Bronchial epithelial cell (primary cell): Measurements from ENCODE around the gene SLC13A5. TPM values are rescaled to one million over a fixed set of nuclear protein-coding genes. Genes with fewer than 3 reads are reported as not detected.

ENCODE experiments used
- DNase-seq: peaks from one replicate; pipeline ENCODE4 v3.0.0-alpha.2; 2010; ENCODE audit warnings: low read depth
- FAIRE-seq: peaks from 2 replicates; lab custom pipeline; 2011; peaks lifted over from hg19 to GRCh38; lab: Jason Lieb, UNC
- H3K27me3 ChIP-seq: 2 replicates; pipeline ENCODE4 v1.5.1; 2011; ENCODE audit warnings: low read length; ENCODE audit not compliant: control insufficient read depth, insufficient read depth
- H3K36me3 ChIP-seq: 2 replicates; pipeline ENCODE4 v1.5.1; 2011; ENCODE audit warnings: low read length; ENCODE audit not compliant: control insufficient read depth, insufficient read depth
- H3K4me3 ChIP-seq: 2 replicates; pipeline ENCODE4 v1.5.1; 2011; ENCODE audit warnings: mild to moderate bottlenecking, low read depth, low read length, control low read depth
- CTCF ChIP-seq: IDR thresholded peaks from 2 replicates; pipeline ENCODE4 v1.5.1; 2011; ENCODE audit warnings: mild to moderate bottlenecking, moderate library complexity, low read length, control low read depth, inconsistent platforms; ENCODE audit not compliant: insufficient read depth, severe bottlenecking
- total RNA-seq: library from RNA; depleted of rRNA; stranded (reverse); fragments of >200 nt; gene quantifications from 2 replicates; pipeline ENCODE4 v1.2.1, GENCODE V29; 2014

SLC13A5 gene
- total RNA-seq, 1 donor from 2014 or later: 0.53 TPM

- H3K27me3 ChIP-seq: no peaks in the 10 kb centered on the region
- DNase-seq: no peak
- peaks cover 8% of the 10 kb centered on the region for H3K36me3 ChIP-seq
- no peak overlapping the region for H3K4me3 ChIP-seq
- no peak for TF ChIP-seq CTCF
- no peak for FAIRE-seq
Measured at GRCh38 chr17:6636105-6636504, 77.1 kb downstream of the SLC13A5 start.

Other genes with a start within 250 kb of the SLC13A5 start
- gene PITPNM3, start 156.8 kb downstream of the SLC13A5 start, total RNA-seq: 25.0 and 42.9 TPM in 2 replicates
- 6.6 and 9.2 TPM in 2 replicates for gene KIAA0753, start 72.7 kb downstream of the SLC13A5 start, total RNA-seq
- 222 and 317 TPM in 2 replicates for gene TXNDC17, start 72.3 kb downstream of the SLC13A5 start, total RNA-seq
- 11.1 and 11.6 TPM in 2 replicates for gene MED31, start 61.8 kb downstream of the SLC13A5 start, total RNA-seq
- gene C17orf100, start 61.6 kb downstream of the SLC13A5 start, total RNA-seq: 0.13 and 0.53 TPM in 2 replicates
- gene XAF1, start 42.7 kb upstream of the SLC13A5 start, total RNA-seq: under 0.01 and 0.53 TPM in 2 replicates
- gene FBXO39, start 62.8 kb upstream of the SLC13A5 start, total RNA-seq: 0.13 TPM in 1 of 2 replicates, not detected in the other
- not detected in 2 replicates for gene TEKT1, start 118.4 kb upstream of the SLC13A5 start, total RNA-seq